Trophoblast cell (in vitro differentiated cells and primary cell): ENCODE data around the gene EGFR.
A peak's percentile ranks its signal among the peaks of the same experiment; 100 is the strongest.

Experiments
- DNase-seq, 2 donors: peaks; one replicate each; pipeline ENCODE4 v3.0.0-alpha.2; 2016
- H2AFZ ChIP-seq: 2 replicates; pipeline ENCODE4 v1.6.1; 2013; ENCODE audit warnings: low read length, moderate library complexity, mild to moderate bottlenecking; ENCODE audit not compliant: insufficient read depth, poor library complexity
- H2AK5ac ChIP-seq: 2 replicates; pipeline ENCODE4 v1.6.1; 2013; ENCODE audit warnings: mild to moderate bottlenecking, low read length
- H2BK120ac ChIP-seq: 2 replicates; pipeline ENCODE4 v1.6.1; 2013; ENCODE audit warnings: low read length, mild to moderate bottlenecking, moderate library complexity; ENCODE audit not compliant: insufficient read depth, poor library complexity
- H2BK12ac ChIP-seq: 2 replicates; pipeline ENCODE4 v1.6.1; 2013; ENCODE audit warnings: mild to moderate bottlenecking, low read length, moderate library complexity
- H2BK5ac ChIP-seq: 2 replicates; pipeline ENCODE4 v1.6.1; 2013; ENCODE audit warnings: low read length, low read depth, moderate library complexity, mild to moderate bottlenecking; ENCODE audit not compliant: poor library complexity
- H3K14ac ChIP-seq: 2 replicates; pipeline ENCODE4 v1.6.1; 2013; ENCODE audit warnings: mild to moderate bottlenecking, low read length
- H3K18ac ChIP-seq: 2 replicates; pipeline ENCODE4 v1.6.1; 2013; ENCODE audit warnings: mild to moderate bottlenecking, low read length
- H3K23ac ChIP-seq: 2 replicates; pipeline ENCODE4 v1.6.1; 2013; ENCODE audit warnings: low read length
- H3K27ac ChIP-seq: 2 replicates; pipeline ENCODE4 v1.5.1; 2013; ENCODE audit warnings: low read depth, mild to moderate bottlenecking, inconsistent platforms, low read length, moderate library complexity
- H3K27me3 ChIP-seq: 2 replicates; pipeline ENCODE4 v1.6.1; 2013; ENCODE audit warnings: inconsistent platforms, mild to moderate bottlenecking, low read length, moderate library complexity; ENCODE audit not compliant: insufficient read depth
- H3K36me3 ChIP-seq, 2 experiments: 1 replicate in 1 of 2; 2 replicates in 1 of 2; pipeline ENCODE4 v1.6.1; 2013; ENCODE audit warnings: low read length in 2 of 2, mild to moderate bottlenecking in 2 of 2, moderate library complexity in 1 of 2; ENCODE audit not compliant: insufficient read depth in 2 of 2, control insufficient read depth in 1 of 2
- H3K4ac ChIP-seq: 2 replicates; pipeline ENCODE4 v1.6.1; 2013; ENCODE audit warnings: low read depth, mild to moderate bottlenecking, low read length, moderate library complexity
- H3K4me1 ChIP-seq, 2 experiments: 1 replicate in 1 of 2; 2 replicates in 1 of 2; pipeline ENCODE4 v1.6.1; 2013; ENCODE audit warnings: low read length in 2 of 2, mild to moderate bottlenecking in 2 of 2, moderate library complexity in 1 of 2; ENCODE audit not compliant: insufficient read depth in 2 of 2, control insufficient read depth in 1 of 2
- H3K4me2 ChIP-seq: 2 replicates; pipeline ENCODE4 v1.6.1; 2013; ENCODE audit warnings: inconsistent platforms, mild to moderate bottlenecking, low read length, moderate library complexity
- H3K4me3 ChIP-seq: 2 replicates; pipeline ENCODE4 v1.5.1; 2013; ENCODE audit warnings: mild to moderate bottlenecking, low read depth, low read length, inconsistent platforms
- H3K79me1 ChIP-seq: one replicate; pipeline ENCODE4 v1.6.1; 2013; ENCODE audit warnings: low read length
- H3K79me2 ChIP-seq: 2 replicates; pipeline ENCODE4 v1.6.1; 2013; ENCODE audit warnings: low read length, mild to moderate bottlenecking; ENCODE audit not compliant: control insufficient read depth, insufficient read depth, poor library complexity
- H3K9ac ChIP-seq: 2 replicates; pipeline ENCODE4 v1.6.1; 2013; ENCODE audit warnings: mild to moderate bottlenecking, low read length
- H3K9me3 ChIP-seq: 2 replicates; pipeline ENCODE4 v1.6.1; 2013; ENCODE audit warnings: low read depth, mild to moderate bottlenecking, control low read depth, inconsistent platforms, low read length; ENCODE audit not compliant: insufficient read depth
- H4K12ac ChIP-seq: 2 replicates; pipeline ENCODE4 v1.6.1; 2013; ENCODE audit warnings: low read depth, mild to moderate bottlenecking, low read length, moderate library complexity
- H4K8ac ChIP-seq: 2 replicates; pipeline ENCODE4 v1.6.1; 2013; ENCODE audit warnings: low read depth, mild to moderate bottlenecking, low read length, moderate library complexity
- H4K91ac ChIP-seq: one replicate; pipeline ENCODE4 v1.6.1; 2013; ENCODE audit warnings: low read depth, mild to moderate bottlenecking, low read length, moderate library complexity
- WGBS: extraction: QIAGEN DNeasy Blood & Tissue Kit; methylation state at CpG from one replicate; pipeline ENCODE4 v1.1.7; 2013; ENCODE audit warnings: missing lambda C conversion rate; ENCODE audit not compliant: insufficient read length, insufficient coverage; ENCODE audit errors: extremely low coverage; 5-methylcytosine and 5-hydroxymethylcytosine counted together

EGFR gene

DNA sequence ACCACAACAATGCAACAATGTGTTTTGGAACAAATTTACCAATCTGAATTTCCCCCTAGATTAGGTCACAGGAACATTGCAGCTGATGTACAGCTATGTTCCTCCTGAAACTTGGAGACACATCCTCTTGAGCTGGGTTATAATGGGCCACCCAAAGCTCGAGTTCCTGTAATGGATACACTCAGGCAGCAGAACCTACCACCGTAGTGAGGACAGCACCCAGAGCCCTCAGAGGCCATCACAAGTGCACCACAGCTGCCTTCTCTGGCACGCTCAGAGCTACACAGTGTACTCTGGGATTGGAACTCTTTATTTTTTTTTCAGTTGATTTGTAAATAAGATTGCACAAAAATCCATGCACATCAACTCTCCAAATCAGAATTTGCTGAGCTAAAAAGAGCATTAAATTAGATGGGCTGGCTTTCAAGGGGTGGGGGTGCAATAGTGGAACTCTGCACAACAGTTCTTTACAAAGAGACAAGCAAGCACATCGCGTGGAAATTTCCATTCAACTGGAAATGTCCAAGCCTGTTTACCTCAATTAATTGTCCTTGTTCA lies 56.7 kb downstream of the EGFR start:
- H3K27me3 ChIP-seq: no peaks in the 10 kb centered on the region
- WGBS: no CpG with 5 or more reads among the region's 5 CpGs

DNA sequence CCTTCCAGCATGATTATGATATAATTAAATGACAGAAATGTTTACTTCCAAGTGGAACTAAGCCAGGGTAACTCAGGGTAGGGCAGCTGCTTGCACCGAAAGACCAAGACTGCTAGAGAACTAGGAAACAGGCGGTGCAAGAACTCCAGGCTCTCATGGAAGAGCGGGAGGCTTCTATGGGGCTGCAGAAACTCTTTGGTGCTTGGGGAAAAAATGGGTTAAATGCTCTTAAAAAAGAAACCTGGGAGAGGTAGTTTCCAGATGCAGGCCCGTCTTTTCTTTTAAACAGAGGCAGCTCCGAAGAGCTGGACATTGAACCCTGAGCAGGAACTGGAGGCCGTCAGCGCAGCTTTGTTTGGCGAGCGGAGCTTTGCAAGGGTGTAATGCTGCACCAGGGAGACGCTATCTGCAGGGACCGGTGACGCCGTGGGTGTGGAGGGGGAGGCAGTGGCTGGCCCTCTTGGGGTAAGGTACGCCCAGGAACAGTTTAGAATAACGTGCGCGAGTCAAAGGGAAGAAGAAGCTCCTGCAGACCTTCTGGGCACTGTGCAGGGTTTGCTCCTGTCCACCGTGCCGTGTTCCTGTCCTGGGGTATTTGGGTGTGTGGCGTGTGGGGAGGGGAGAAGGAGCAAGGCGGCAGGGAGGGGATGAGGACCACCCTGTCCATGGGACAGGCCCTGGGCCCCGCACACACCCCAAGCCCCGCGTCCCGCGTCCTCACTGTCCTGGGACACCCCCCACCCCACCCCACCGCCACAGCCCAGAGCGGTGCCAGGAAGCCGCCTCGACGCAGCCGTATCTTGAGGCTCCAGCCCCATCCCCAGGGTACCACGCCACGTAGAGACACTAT lies 59.0 kb downstream of the EGFR start:
- Histone ChIP-seq H2BK5ac (no peak overlapping the region), H3K27ac (no peak overlapping the region), H3K4ac (no peak overlapping the region), H3K14ac (no peak overlapping the region), H3K27me3 (no peaks in the 10 kb centered on the region), H2BK12ac (no peak overlapping the region), H4K12ac (no peak overlapping the region), H3K4me3 (no peak overlapping the region), H3K18ac (no peak overlapping the region), H3K79me2 (peaks cover 2% of the 10 kb centered on the region), H3K36me3 (no peaks in the 10 kb centered on the region), H4K8ac (no peak overlapping the region), H4K91ac (no peak overlapping the region), H3K9me3 (no peaks in the 10 kb centered on the region), H3K79me1 (peaks cover 3% of the 10 kb centered on the region), H2AFZ (no peak overlapping the region), H2AK5ac (no peak overlapping the region), H2BK120ac (no peak overlapping the region), H3K4me1 (peaks cover 11 to 22% of the 10 kb centered on the region in 2 experiments), H3K23ac (no peak overlapping the region), H3K4me2 (no peak overlapping the region), H3K9ac (no peak overlapping the region)
- DNase-seq: no peak
- WGBS: no CpG with 5 or more reads among the region's 34 CpGs

More for the DNA sequence above, 56.7 kb downstream of the EGFR start:
- Histone ChIP-seq H2AK5ac (no peak overlapping the region), H3K79me1 (peaks cover 3% of the 10 kb centered on the region), H3K23ac (no peak overlapping the region), H2BK120ac (no peak overlapping the region), H2AFZ (no peak overlapping the region), H3K4me2 (no peak overlapping the region), H3K4me3 (no peak overlapping the region), H3K14ac (no peak overlapping the region), H3K4ac (no peak overlapping the region), H3K36me3 (no peaks in the 10 kb centered on the region), H2BK12ac (no peak overlapping the region), H3K18ac (peak overlapping the region; percentile 17), H4K91ac (no peak overlapping the region), H4K8ac (no peak overlapping the region), H3K27ac (no peak overlapping the region), H4K12ac (no peak overlapping the region), H3K9ac (no peak overlapping the region), H3K79me2 (peaks cover 2% of the 10 kb centered on the region), H3K4me1 (peaks cover 9 to 17% of the 10 kb centered on the region in 2 experiments), H3K9me3 (no peaks in the 10 kb centered on the region), H2BK5ac (no peak overlapping the region)
- no peak for DNase-seq

GRCh38 chr7:55078465-55079372 lies 59.9 kb downstream of the EGFR start:
- DNase-seq: peak; percentile 50 to 59
- H3K27me3 ChIP-seq: no peaks in the 10 kb centered on the region
- no peak overlapping the region for H3K4ac ChIP-seq
- H3K9ac ChIP-seq: no peak overlapping the region
- H3K23ac ChIP-seq: no peak overlapping the region
- H3K27ac ChIP-seq: no peak overlapping the region
- no peaks in the 10 kb centered on the region for H3K36me3 ChIP-seq
- no peak overlapping the region for H3K14ac ChIP-seq
- H4K8ac ChIP-seq: no peak overlapping the region
- H3K9me3 ChIP-seq: no peaks in the 10 kb centered on the region
- H3K18ac ChIP-seq: peak overlapping the region; percentile 58
- peaks cover 3% of the 10 kb centered on the region for H3K79me1 ChIP-seq
- H3K79me2 ChIP-seq: peaks cover 2% of the 10 kb centered on the region
- H2AK5ac ChIP-seq: peak overlapping the region; percentile 5
- no peak overlapping the region for H3K4me2 ChIP-seq
- no peak overlapping the region for H4K12ac ChIP-seq
- no peak overlapping the region for H2BK120ac ChIP-seq
- H2AFZ ChIP-seq: no peak overlapping the region
- H4K91ac ChIP-seq: peak overlapping the region; percentile 27
- no CpG with 5 or more reads among the region's 42 CpGs for WGBS
- no peak overlapping the region for H3K4me3 ChIP-seq
- peak overlapping the region; percentile 12 for H2BK12ac ChIP-seq
- H2BK5ac ChIP-seq: no peak overlapping the region
- peaks cover 11 to 22% of the 10 kb centered on the region in 2 experiments for H3K4me1 ChIP-seq

- H3K9ac ChIP-seq: no peak overlapping the region
- H4K91ac ChIP-seq: no peak overlapping the region
- H3K14ac ChIP-seq: no peak overlapping the region
- no peaks in the 10 kb centered on the region for H3K36me3 ChIP-seq
- peaks cover 7 to 17% of the 10 kb centered on the region in 2 experiments for H3K4me1 ChIP-seq
- H2AFZ ChIP-seq: no peak overlapping the region
- H3K4me2 ChIP-seq: no peak overlapping the region
- no peak overlapping the region for H3K23ac ChIP-seq
- H3K4ac ChIP-seq: no peak overlapping the region
- H3K4me3 ChIP-seq: no peak overlapping the region
- H3K27ac ChIP-seq: no peak overlapping the region
- H2BK120ac ChIP-seq: no peak overlapping the region
- no peak overlapping the region for H2AK5ac ChIP-seq
- H3K9me3 ChIP-seq: no peaks in the 10 kb centered on the region
- H4K8ac ChIP-seq: no peak overlapping the region
- peaks cover 2% of the 10 kb centered on the region for H3K79me2 ChIP-seq
- H3K79me1 ChIP-seq: no peaks in the 10 kb centered on the region
- H4K12ac ChIP-seq: no peak overlapping the region
- no peak for DNase-seq
- no peak overlapping the region for H3K18ac ChIP-seq
- no peak overlapping the region for H2BK12ac ChIP-seq
- H3K27me3 ChIP-seq: no peaks in the 10 kb centered on the region
- no peak overlapping the region for H2BK5ac ChIP-seq
Observed at GRCh38 chr7:55080000-55080623, 61.3 kb downstream of the EGFR start.
